Measurements from ENCODE around the gene SLC9A3.

DNA sequence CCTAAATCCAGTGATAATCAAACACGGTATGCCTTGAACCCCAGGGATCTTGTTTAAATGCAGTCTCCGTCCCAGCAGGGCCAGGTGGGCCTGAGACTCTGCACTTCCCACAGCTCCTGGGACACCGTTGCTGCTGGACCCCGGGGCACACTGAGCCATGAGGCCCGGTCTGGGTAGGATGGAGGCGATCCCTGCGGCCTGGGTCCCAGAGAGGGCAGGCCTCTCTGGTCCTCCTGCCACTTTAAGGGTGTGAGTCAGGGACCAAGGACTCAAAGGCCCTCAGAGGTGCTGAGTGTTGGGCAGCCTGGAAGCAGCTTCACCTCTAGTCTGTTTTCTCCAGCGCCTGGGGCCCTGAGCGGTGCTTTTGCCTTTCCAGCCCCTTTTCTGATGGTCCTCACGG is 34.1 kb upstream of the SLC9A3 start:
- TF ChIP-seq CTCF (IDR thresholded peaks at IDR 0.05; ENCODE audit: low read depth, low read length, poor library complexity, severe bottlenecking) (no peak), EZH2phosphoT487 (IDR thresholded peaks at IDR 0.05; ENCODE audit: borderline replicate concordance, low read length) (no peak)
